ENCODE results near the gene SERPINA1.

DNA sequence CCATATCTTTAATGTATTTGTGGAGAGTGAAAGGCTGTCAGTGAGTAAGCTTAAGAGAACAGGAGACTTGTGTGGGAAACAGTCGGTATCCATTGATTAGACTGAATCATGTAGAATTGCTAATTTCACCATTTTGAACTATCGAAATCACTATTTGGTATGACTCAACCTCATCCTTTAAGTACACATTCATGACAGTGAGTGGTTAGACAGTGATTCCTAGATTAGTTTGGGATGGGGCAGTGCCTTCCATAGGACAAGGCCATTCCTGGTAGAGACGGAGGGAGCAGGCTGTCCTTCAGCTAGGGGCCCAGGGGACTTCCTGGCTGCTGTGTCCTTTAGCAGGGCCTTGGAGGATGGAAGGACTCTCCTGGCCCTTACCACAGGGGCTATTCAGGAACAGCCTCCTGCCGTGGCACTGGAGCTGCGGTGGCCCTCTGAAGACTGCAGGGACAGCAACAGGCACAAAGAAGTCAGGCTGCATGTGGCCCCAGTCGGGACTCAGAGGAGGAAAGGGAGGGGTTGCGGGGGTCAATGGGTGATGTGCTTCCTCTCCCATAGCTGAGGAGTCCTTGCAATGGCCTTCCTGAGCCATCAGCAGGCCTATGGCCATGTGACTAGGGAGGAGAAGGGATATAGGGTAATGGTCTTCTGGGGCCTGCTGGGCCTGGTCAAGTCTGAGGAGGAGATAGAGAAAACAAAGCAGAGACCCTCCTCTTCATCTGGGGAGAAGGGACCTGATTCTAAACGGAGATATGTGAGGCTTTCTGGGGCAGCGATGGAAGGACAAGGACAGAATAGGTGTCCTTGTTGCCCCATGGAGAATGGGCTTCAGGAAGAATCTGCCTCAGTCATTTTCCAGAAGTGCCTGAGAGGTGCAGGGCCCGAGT is 11.2 kb downstream of the SERPINA1 start:
- TF ChIP-seq, protein P1, sequence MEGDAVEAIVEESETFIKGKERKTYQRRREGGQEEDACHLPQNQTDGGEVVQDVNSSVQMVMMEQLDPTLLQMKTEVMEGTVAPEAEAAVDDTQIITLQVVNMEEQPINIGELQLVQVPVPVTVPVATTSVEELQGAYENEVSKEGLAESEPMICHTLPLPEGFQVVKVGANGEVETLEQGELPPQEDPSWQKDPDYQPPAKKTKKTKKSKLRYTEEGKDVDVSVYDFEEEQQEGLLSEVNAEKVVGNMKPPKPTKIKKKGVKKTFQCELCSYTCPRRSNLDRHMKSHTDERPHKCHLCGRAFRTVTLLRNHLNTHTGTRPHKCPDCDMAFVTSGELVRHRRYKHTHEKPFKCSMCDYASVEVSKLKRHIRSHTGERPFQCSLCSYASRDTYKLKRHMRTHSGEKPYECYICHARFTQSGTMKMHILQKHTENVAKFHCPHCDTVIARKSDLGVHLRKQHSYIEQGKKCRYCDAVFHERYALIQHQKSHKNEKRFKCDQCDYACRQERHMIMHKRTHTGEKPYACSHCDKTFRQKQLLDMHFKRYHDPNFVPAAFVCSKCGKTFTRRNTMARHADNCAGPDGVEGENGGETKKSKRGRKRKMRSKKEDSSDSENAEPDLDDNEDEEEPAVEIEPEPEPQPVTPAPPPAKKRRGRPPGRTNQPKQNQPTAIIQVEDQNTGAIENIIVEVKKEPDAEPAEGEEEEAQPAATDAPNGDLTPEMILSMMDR (conservative IDR thresholded peaks at IDR 0.05; ENCODE audit: low read depth, low read length) = no peak
- no peak for TF ChIP-seq EZH2 (IDR thresholded peaks at IDR 0.05; ENCODE audit: low read length, unreplicated experiment)
